Measurements from ENCODE around the gene TREML4.

Gene TREML4

DNA sequence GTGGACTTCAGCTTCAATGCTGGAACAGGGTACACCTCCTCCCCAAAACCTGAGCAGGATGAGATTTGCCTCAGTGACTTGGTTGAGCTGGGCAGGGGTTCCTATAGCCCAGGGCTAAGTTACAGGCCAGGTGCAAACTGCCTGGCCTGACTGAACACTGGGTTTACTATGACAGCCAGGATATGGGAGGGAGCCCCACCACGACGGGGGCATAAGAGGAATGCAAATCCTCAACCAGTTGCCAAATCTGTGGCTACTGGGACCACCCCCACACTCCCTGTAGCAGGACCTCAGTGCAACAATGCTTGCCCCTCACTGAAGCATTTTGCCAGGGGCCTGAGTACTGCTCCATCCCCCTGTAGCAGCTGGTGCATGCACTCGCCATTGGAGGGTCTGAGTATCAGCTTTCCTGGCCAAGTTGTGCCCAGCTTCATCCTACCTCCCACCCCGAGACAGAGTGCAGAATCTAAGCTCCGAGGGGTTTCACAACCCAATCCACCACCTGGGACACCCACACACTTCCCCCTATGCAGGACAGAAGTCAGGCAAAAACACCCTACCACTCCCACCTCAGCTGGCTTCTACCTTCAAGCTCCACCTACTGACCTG is 27.6 kb downstream of the TREML4 start:
- no peak for DNase-seq

GRCh38 chr6:41256383-41256782 is 28.2 kb downstream of the TREML4 start:
- no peak for DNase-seq

GRCh38 chr6:41257369-41258195 is 29.4 kb downstream of the TREML4 start:
- no peak for DNase-seq

- DNase-seq = no peak
Measured at GRCh38 chr6:41258196-41258493, 30.0 kb downstream of the TREML4 start.

GRCh38 chr6:41262401-41262800 is 34.3 kb downstream of the TREML4 start:
- DNase-seq = no peak

DNA sequence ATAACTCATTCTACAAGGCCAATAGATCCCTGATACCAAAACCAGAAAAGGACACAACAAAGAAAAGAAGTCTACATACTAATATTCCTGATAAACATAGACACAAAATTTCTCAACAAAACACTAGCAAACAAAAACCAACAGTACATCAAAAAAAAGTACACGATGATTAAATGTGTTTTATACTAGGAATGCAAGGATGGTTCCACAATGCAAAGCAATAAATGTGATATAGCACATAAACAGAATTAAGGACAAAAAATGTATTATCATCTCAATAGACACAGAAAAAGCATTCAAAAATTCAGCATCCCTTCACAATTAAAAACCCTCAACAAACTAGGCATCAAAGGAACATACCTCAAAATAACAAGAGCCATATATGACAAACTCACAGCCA is 35.1 kb downstream of the TREML4 start:
- no peak for DNase-seq

GRCh38 chr6:41266541-41266940 is 38.4 kb downstream of the TREML4 start:
- DNase-seq = no peak

DNA sequence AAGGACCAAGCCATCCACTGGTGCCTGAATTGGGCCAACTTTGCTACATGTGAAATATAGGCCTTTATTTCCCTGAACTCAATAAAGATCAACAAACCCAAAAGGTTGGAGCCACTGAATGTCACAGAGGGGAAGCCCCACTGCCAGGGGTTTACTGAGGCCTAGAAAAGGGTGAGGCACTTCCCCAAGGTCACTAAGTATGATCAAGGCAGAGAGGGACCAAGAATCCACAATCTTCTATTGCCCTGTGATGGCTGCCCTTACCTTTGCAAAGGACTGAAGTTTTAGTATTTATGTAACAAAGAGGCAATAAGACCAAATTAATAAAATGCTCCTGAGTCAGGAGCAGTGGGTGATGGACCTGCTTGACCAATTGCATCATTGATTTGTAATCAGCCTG is 40.3 kb downstream of the TREML4 start:
- no peak for DNase-seq

GRCh38 chr6:41269166-41269565 is 41.0 kb downstream of the TREML4 start:
- DNase-seq = no peak

- no peak for DNase-seq
Measured at GRCh38 chr6:41269716-41270115, 41.6 kb downstream of the TREML4 start.

GRCh38 chr6:41271901-41272395 is 43.8 kb downstream of the TREML4 start:
- no peak for DNase-seq

- no peak for DNase-seq
Measured at GRCh38 chr6:41272591-41273240, 44.6 kb downstream of the TREML4 start.

DNA sequence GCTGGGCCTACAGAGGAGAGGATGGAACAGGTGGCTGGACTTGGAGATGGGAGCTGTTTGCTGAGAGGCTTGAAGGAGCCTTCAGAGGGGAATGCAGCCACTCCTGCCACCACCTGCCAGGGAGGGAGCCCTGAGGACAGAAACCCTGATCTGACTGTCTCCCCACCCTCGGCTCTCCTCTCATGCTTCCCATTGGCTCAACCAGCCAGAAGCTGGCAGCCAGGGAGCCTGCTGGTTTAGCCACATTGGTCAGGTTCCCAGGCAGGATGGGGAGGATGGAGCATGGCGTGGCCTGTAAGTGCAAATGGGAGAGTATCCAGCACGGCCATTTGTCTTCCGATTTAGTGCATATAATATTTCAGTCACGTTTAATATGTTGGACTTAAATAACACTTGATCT is 45.6 kb downstream of the TREML4 start:
- DNase-seq = no peak

- DNase-seq = no peak
Measured at GRCh38 chr6:41274256-41274655, 46.1 kb downstream of the TREML4 start.

DNA sequence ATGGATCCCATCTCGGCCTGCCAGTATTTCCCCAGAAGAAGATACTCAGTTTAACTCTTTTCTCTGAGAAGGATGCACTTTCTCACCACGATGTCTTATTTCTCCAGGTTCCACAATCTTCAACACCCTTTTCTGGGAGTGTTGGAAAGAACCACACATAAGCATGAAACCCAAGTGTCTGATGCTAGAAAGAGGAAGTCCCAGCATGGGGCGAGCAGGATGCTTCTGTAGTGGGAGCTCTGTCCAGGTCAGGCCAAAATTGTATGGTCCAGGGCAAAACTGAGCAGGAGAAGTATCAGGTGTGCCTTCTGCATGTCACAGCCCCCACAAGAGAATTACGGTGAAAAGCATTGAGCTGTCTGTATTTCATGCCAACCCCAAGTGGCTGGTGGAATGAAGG is 47.3 kb downstream of the TREML4 start:
- DNase-seq = no peak

GRCh38 chr6:41277605-41278004 is 49.5 kb downstream of the TREML4 start:
- DNase-seq = no peak

DNA sequence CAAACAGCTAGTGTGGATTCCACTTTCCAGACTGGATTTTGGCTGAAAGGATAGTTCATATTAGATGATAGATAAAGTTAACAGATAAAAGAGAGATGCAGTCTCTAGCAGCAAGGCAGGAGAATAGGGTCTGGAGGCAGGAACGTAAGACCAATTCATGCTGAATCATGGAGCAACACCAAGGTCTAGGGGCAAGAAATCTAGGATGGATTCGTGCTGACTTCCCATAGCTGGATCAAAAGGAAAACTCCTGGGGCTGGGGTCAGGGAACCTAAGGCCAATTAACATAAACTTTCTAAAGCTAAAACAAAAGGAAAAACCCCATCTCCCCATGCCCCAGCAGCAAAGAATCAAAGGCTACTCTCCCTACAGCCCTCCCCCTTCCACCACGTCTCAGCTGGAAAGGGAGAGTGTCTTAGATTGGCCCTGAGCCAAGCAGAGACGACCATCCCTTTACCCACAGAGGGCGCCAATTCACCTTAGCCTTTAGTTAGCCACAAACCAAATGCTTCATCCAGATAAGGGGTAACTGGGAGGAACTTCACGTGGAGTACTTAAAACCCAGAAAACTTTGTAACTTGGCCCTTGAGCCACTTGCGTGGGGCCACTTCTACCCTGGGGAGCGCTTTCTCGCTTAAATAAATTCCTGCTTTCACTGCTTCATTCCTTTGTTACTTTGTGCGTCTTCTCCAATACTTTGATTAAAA is 50.7 kb downstream of the TREML4 start:
- DNase-seq = no peak

GRCh38 chr6:41280381-41281057 is 52.4 kb downstream of the TREML4 start:
- DNase-seq = no peak

GRCh38 chr6:41283600-41283999 is 55.5 kb downstream of the TREML4 start:
- DNase-seq = no peak

- DNase-seq = no peak
Measured at GRCh38 chr6:41284726-41285125, 56.6 kb downstream of the TREML4 start.

GRCh38 chr6:41286544-41287346 is 58.6 kb downstream of the TREML4 start, which contains the start of gene TREM1:
Gene TREM1 (minus strand): TSS chr6:41286682. CDS start chr6:41286655, 27 bp downstream.
- no peak for DNase-seq

Data from NCI-H2081 treated with DMSO at 0.1 percent for 48 hours (cell line).